ENCODE results near the gene PTPRA. TPM values are rescaled to one million over a fixed set of nuclear protein-coding genes. Genes with fewer than 3 reads are reported as not detected.

Gene PTPRA
- total RNA-seq, 1 donor from 2014 or later: 59.5 TPM

GRCh38 chr20:2919518-2920245, 46.4 kb downstream of the PTPRA start:
- Mint-ChIP-seq H3K27me3 (ENCODE audit: unreplicated experiment) (peaks cover 4% of the 10 kb centered on the region), H3K4me3 (ENCODE audit: unreplicated experiment) (no peak overlapping the region), H3K9me3 (ENCODE audit: unreplicated experiment) (peaks cover 4% of the 10 kb centered on the region), H3K4me1 (ENCODE audit: low read depth, unreplicated experiment) (peaks cover 8% of the 10 kb centered on the region), H3K27ac (ENCODE audit: unreplicated experiment) (no peak overlapping the region), H3K36me3 (ENCODE audit: unreplicated experiment) (no peaks in the 10 kb centered on the region)
- TF ChIP-seq, protein P1, sequence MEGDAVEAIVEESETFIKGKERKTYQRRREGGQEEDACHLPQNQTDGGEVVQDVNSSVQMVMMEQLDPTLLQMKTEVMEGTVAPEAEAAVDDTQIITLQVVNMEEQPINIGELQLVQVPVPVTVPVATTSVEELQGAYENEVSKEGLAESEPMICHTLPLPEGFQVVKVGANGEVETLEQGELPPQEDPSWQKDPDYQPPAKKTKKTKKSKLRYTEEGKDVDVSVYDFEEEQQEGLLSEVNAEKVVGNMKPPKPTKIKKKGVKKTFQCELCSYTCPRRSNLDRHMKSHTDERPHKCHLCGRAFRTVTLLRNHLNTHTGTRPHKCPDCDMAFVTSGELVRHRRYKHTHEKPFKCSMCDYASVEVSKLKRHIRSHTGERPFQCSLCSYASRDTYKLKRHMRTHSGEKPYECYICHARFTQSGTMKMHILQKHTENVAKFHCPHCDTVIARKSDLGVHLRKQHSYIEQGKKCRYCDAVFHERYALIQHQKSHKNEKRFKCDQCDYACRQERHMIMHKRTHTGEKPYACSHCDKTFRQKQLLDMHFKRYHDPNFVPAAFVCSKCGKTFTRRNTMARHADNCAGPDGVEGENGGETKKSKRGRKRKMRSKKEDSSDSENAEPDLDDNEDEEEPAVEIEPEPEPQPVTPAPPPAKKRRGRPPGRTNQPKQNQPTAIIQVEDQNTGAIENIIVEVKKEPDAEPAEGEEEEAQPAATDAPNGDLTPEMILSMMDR (IDR thresholded peaks at IDR 0.05; ENCODE audit: partially characterized antibody, unreplicated experiment): no peak
- DNase-seq: no peak

DNA sequence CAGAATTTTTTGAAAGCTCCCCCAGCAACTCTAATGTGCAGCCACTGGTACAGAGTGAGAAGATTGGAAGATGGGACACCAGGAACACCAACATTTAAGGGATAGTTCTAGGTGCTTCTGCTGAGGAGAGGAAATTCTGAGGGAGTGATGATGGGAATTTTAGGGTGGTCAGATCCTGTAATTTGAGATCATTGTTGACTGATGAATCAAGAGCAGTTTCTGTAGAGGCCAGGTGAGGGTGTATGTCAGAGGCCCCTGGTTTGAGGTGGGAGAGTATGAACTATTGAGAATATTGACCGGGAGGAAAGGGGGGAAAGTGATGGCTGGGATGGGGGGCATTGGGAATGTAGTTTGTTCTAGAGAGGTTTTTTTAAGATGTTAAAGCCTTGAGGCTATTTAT, 47.2 kb downstream of the PTPRA start:
- DNase-seq: no peak
- TF ChIP-seq, protein P1 (IDR thresholded peaks at IDR 0.05; ENCODE audit: partially characterized antibody, unreplicated experiment): no peak
- H3K27ac Mint-ChIP-seq (ENCODE audit: unreplicated experiment): no peak overlapping the region
- H3K4me1 Mint-ChIP-seq (ENCODE audit: low read depth, unreplicated experiment): peaks cover 8% of the 10 kb centered on the region
- no peaks in the 10 kb centered on the region for H3K36me3 Mint-ChIP-seq (ENCODE audit: unreplicated experiment)
- no peak overlapping the region for H3K4me3 Mint-ChIP-seq (ENCODE audit: unreplicated experiment)
- H3K27me3 Mint-ChIP-seq (ENCODE audit: unreplicated experiment): peaks cover 4% of the 10 kb centered on the region
- peaks cover 4% of the 10 kb centered on the region for H3K9me3 Mint-ChIP-seq (ENCODE audit: unreplicated experiment)

DNA sequence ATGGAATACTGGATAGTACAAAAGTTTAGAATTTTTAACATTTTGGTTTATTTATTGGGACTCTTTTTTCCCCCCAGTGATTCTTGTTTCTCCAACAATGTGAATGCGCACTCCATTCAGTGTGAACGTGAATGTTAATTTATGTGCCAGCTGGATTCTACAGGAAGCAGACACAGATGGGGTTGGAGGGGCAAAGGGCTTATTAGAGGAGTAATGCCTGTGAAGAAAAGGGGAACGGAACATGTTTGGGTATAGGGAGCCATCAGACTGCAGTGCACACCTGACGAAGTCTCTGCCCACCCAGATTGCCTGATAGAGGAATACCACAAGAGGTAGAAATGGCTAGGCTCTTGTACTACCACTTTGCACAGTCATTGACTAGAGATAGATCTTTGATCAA, 48.2 kb downstream of the PTPRA start:
- Mint-ChIP-seq H3K9me3 (ENCODE audit: unreplicated experiment) (peaks cover 4% of the 10 kb centered on the region), H3K4me3 (ENCODE audit: unreplicated experiment) (no peak overlapping the region), H3K27ac (ENCODE audit: unreplicated experiment) (no peak overlapping the region), H3K27me3 (ENCODE audit: unreplicated experiment) (peaks cover 4% of the 10 kb centered on the region), H3K4me1 (ENCODE audit: low read depth, unreplicated experiment) (peaks cover 8% of the 10 kb centered on the region), H3K36me3 (ENCODE audit: unreplicated experiment) (no peaks in the 10 kb centered on the region)
- TF ChIP-seq, protein P1 (IDR thresholded peaks at IDR 0.05; ENCODE audit: partially characterized antibody, unreplicated experiment): no peak
- no peak for DNase-seq

GRCh38 chr20:2922957-2923356, 49.7 kb downstream of the PTPRA start:
- peaks cover 4% of the 10 kb centered on the region for H3K27me3 Mint-ChIP-seq (ENCODE audit: unreplicated experiment)
- DNase-seq: no peak
- H3K4me1 Mint-ChIP-seq (ENCODE audit: low read depth, unreplicated experiment): peaks cover 8% of the 10 kb centered on the region
- peaks cover 4% of the 10 kb centered on the region for H3K9me3 Mint-ChIP-seq (ENCODE audit: unreplicated experiment)
- H3K36me3 Mint-ChIP-seq (ENCODE audit: unreplicated experiment): no peaks in the 10 kb centered on the region
- H3K27ac Mint-ChIP-seq (ENCODE audit: unreplicated experiment): no peak overlapping the region
- no peak overlapping the region for H3K4me3 Mint-ChIP-seq (ENCODE audit: unreplicated experiment)
- TF ChIP-seq, protein P1 (IDR thresholded peaks at IDR 0.05; ENCODE audit: partially characterized antibody, unreplicated experiment): no peak

DNA sequence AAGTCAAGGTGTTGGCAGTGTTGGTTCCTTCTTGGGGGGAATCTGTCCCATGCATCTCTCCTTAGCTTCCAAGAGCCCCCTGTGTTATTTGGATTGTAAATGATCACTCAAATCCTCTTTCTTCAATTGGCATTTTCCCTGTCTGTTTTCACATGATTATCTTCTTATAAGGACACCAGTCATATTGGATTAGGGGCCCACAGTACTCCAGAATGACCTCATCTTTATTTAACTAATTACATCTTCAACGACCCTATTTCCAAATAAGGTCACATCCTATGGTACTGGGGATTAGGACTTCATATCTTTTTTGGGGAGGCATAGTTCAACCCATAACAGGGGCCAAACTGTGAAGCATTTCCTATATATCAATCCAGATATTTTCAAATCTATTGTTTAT, 57.3 kb downstream of the PTPRA start:
- H3K27me3 Mint-ChIP-seq (ENCODE audit: unreplicated experiment): no peaks in the 10 kb centered on the region
- TF ChIP-seq, protein P1 (IDR thresholded peaks at IDR 0.05; ENCODE audit: partially characterized antibody, unreplicated experiment): no peak
- no peak for DNase-seq
- H3K4me3 Mint-ChIP-seq (ENCODE audit: unreplicated experiment): no peak overlapping the region
- H3K36me3 Mint-ChIP-seq (ENCODE audit: unreplicated experiment): no peaks in the 10 kb centered on the region
- H3K9me3 Mint-ChIP-seq (ENCODE audit: unreplicated experiment): no peaks in the 10 kb centered on the region
- H3K4me1 Mint-ChIP-seq (ENCODE audit: low read depth, unreplicated experiment): no peaks in the 10 kb centered on the region
- H3K27ac Mint-ChIP-seq (ENCODE audit: unreplicated experiment): no peak overlapping the region
